Measurements from ENCODE around the gene BEST3.

BEST3 gene

GRCh38 chr12:69687390-69687789 lies 11.7 kb downstream of the BEST3 start:
- DNase-seq = no peak

GRCh38 chr12:69686731-69687130 lies 12.4 kb downstream of the BEST3 start:
- no peak for DNase-seq

GRCh38 chr12:69685810-69686209 lies 13.3 kb downstream of the BEST3 start:
- DNase-seq = no peak

GRCh38 chr12:69684466-69684865 lies 14.6 kb downstream of the BEST3 start:
- no peak for DNase-seq

GRCh38 chr12:69682110-69682755 lies 16.9 kb downstream of the BEST3 start:
- no peak for DNase-seq

- DNase-seq = no peak
Observed at GRCh38 chr12:69679119-69679518, 20.0 kb downstream of the BEST3 start.

- DNase-seq = no peak
Observed at GRCh38 chr12:69676257-69677012, 22.7 kb downstream of the BEST3 start.

GRCh38 chr12:69672195-69672594 lies 26.9 kb downstream of the BEST3 start:
- no peak for DNase-seq

- no peak for DNase-seq
Observed at GRCh38 chr12:69671597-69671996, 27.5 kb downstream of the BEST3 start.

- no peak for DNase-seq
Observed at GRCh38 chr12:69666798-69667197, 32.3 kb downstream of the BEST3 start.

- peak in 1 of 2 experiments; percentile 55 for DNase-seq
Observed at GRCh38 chr12:69664930-69665377, 34.1 kb downstream of the BEST3 start.

GRCh38 chr12:69663726-69664125 lies 35.4 kb downstream of the BEST3 start:
- DNase-seq = no peak

GRCh38 chr12:69662764-69663163 lies 36.3 kb downstream of the BEST3 start:
- no peak for DNase-seq

GRCh38 chr12:69661386-69661785 lies 37.7 kb downstream of the BEST3 start:
- no peak for DNase-seq

- DNase-seq = no peak
Observed at GRCh38 chr12:69660164-69660863, 38.8 kb downstream of the BEST3 start.

GRCh38 chr12:69658203-69658602 lies 40.9 kb downstream of the BEST3 start:
- DNase-seq = no peak

GRCh38 chr12:69657376-69658137 lies 41.5 kb downstream of the BEST3 start:
- no peak for DNase-seq

GRCh38 chr12:69655616-69656340 lies 43.3 kb downstream of the BEST3 start:
- peak in 1 of 2 experiments; percentile 34 for DNase-seq

GRCh38 chr12:69653703-69654102 lies 45.4 kb downstream of the BEST3 start:
- DNase-seq = no peak

GRCh38 chr12:69651922-69652321 lies 47.2 kb downstream of the BEST3 start:
- no peak for DNase-seq

- DNase-seq = no peak
Observed at GRCh38 chr12:69649529-69649928, 49.6 kb downstream of the BEST3 start.

GRCh38 chr12:69648476-69648875 lies 50.6 kb downstream of the BEST3 start:
- DNase-seq = peak in 1 of 2 experiments; percentile 22

Data from SW 1271 (cell line).